Left forelimb (tissue), 1 donor: Measurements from ENCODE around the gene TUBB4B.
"Not testable (repeated sequence)": the region's sequence is repeated elsewhere in the genome, so short reads cannot be mapped to it uniquely, and the experiment has no call there.

ENCODE experiments used
- DNase-seq: peaks from one replicate; pipeline ENCODE4 v3.0.0-alpha.2; 2018; ENCODE audit warnings: low spot score

TUBB4B gene

DNA sequence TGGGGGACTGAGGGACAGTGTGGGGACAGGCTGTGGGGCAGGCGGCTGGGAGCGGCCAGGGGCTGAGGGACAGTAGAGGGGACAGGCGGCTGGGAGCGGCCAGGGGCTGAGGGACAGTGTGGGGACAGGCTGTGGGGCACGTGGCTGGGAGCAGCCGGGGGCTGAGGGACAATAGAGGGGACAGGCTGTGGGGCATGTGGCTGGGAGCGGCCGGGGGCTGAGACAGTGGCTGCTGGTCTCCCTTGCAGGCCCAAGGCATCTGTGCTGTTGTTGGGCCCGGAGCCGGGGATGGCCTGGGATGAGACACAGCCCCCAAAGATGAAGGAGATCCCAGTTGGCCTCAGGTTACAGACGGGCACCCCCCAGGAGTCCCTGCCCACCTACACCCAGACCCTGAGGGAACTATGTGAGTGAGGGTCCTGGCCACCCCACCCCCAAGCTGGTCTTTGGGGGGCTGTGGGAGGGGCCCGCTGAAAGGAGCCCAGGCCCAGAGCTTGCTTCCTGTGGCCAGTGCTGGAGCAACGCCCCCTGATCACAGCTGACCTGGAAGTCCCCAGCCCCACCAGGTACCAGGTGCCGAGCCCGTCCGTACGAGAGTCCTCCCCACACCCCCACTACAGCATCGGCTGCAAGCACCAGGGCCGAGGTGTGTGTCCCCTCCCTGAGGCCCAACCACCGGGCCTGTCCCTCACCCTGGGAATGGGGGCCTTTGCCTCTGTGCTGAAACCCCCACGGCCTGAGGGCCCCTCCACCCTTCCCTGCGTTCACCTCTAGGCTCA lies 10.6 kb downstream of the TUBB4B start:
- no peak for DNase-seq

DNA sequence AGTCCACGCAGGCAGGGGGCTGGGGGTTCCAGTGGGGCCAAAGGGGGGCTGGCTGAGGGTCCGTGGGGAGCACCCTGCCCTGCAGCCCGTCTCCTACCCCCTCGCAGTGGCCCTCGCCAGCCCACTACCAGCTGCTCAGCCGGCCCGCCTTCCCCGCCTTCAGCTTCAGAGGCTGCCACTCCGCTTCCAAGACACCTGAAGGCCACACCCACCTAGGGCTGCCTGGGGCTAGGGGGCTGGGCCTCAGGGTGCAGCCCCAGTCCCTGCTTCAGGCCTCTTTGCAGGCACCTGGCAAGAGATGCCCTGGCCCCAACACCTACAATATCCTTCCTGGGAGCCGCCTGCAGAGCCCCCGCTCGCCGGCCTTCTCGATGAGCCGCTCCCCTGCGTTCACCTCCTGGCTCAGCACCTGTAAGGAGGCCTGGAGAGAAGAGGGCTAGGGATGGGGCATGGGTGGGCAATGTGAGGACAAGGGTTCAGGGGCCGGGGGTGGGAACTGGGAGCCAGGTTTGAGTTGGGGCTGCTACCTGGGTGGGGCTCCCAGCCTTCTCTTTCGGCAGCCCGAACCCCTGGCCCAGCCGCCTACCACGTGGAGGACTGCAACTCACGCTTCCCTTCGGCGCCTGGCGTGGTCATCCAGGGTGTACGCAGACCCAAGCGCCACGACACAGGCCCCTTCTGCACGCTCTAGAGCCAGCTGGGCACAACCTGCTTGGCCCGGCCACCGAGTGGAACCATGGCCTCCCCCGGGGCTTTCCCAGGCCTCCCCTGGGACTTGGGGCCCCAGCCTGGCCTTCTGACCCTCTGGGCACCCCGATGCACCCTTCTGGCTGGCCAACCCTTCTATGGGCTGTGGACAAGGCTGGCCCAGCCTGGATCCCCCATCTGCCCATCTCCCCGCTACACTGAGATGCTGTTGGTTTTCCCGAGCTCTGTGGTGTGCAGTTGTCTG lies 11.7 kb downstream of the TUBB4B start:
- DNase-seq, result no peak

DNA sequence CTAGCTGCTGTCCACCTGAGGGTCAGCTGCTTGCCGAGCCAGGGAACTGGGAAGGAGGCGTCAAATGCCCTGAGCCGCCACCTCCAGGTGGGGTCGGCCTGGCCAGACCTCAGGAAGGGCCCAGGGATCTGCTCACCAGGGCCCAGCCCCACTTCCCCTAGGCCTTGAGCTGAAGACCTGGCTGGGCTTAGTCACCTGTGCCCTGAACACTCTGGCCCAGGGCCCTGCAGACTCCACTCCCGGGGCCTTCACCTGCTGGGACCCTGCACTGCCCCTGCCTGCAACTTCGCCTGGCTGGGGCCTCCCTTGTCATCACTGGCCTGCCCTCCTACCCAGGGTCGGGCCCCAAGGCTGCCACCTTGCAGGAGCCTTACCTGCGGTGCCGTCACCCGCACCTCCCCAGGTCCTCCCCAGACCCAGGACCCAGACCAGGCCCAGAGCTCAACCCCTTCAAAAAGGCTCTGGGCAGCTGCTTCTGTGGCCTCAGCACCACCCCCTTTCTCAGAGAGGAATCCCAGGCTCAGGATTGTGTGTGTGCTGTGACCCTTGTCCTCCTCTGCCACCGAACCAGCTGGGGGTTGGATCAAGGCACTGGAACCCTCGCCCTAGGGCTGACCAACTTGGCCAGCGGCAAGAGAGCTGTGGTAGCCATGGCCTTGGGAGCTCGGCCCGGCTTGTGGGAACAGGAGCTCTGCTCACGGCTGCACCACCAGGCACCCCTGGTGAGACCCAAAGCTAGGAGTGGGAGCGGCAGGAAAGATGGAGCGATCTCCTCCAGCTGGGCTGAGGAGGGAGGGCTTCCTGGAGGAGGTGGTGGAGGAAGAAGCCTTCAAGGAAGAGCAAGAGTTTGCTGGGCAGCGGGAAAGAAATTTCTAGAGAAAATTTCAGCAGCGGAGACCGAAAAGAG lies 12.9 kb downstream of the TUBB4B start:
- no peak for DNase-seq

DNA sequence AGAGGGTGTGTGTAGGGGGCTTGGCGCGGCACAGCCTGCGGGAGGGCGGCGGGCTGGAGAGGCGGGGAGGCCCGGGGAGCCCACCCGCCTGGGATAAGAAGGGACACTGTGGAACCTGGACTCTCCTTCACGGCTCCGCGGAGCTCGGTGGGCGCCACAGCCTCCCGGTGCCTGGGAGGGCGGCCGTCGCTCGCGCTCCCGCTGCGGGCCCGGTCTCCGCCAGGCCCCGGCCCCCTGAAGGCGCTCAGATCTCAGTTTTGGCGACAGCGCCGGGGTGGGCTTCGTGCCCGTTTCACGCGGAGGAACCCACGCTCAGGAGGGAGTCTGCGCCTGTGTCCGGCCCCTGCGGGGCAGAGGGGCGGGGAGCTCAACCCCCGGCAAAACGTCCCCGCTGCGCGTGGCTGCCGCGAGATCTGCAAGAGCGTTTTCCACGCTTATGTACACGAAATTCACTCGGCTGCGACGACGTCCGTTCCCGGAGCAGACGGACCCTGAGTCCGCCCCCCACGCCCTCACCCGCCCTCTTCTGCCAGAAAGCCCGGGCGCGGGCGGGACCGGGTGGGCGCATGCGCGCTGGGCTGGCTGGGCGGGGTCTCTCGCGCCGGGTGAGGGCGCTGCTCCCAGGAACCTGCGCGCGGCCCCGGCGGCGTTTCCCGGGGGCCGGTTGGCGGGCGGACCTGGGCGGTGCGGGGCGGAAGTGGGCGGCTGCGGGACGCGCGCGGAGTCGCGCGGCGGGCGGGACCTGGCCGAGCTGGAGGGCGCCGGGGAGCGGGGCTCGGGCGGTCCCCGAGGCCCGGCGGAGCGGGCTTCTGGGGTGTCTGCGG lies 13.7 kb downstream of the TUBB4B start, which contains the start of gene NELFB:
NELFB (plus strand) TSS at position 704 of the 824 bp plus-strand sequence.
- DNase-seq, result peak; percentile 98

DNA sequence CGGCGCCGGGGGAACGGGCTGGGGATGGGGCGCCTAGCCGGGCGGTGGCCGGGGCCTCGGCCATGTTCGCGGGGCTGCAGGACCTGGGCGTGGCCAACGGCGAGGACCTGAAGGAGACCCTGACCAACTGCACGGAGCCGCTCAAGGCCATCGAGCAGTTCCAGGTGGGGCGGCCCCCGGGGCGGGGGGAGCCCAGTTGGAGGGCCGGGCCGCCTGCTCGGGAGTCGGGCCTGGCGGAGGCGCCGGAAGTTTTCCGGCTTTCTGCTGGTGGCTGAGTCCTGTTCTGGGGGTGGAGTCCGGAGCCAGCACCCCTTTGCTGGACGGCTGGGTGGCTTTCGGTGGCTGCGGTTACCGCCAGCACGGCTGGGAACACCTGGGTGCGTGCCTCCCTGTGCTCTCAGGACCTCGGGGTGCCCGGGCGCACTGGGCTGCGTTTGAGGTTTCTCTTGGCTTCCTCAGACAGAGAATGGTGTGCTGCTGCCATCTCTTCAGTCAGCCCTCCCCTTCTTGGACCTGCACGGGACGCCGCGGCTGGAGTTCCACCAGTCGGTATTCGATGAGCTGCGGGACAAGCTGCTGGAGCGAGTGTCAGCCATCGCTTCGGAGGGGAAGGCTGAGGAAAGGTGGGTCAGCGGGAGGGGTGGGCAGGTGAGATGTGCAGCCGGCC lies 14.5 kb downstream of the TUBB4B start:
- no peak for DNase-seq

DNA sequence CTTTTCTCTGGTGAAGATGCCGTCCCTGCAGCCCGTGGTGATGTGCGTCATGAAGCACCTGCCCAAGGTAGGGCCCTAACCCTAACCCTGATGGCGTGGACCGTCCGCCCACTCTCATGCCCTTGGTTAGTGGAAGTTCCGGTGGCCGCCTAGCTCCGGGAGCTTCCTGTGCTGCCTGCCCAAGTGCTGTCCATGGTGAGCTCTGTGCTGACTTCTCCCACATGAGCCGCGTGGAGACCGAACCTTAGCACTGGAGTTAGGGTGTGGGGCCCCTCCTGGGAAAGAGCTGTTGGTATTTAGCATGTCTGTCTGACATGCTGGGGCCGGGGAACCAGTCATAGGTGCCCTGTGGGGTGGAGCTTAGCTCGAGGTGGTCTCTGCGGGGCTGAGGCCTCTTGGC lies 15.3 kb downstream of the TUBB4B start:
- DNase-seq, result no peak

DNA sequence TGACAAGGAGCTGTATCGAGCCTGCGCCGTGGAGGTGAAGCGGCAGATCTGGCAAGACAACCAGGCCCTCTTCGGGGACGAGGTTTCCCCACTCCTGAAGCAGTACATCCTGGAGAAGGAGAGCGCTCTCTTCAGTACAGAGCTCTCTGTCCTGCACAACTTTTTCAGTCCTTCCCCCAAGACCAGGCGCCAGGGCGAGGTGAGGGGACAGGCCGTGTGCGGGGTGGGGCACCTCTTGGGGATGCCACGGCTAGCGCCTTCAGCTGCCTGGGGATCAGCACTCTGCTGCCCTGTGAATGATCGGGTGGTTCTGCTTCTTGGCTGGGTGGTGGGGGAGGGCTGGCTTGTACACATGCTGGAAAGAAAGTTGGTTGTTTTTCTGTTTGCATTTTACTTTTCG lies 15.8 kb downstream of the TUBB4B start:
- no peak for DNase-seq

DNA sequence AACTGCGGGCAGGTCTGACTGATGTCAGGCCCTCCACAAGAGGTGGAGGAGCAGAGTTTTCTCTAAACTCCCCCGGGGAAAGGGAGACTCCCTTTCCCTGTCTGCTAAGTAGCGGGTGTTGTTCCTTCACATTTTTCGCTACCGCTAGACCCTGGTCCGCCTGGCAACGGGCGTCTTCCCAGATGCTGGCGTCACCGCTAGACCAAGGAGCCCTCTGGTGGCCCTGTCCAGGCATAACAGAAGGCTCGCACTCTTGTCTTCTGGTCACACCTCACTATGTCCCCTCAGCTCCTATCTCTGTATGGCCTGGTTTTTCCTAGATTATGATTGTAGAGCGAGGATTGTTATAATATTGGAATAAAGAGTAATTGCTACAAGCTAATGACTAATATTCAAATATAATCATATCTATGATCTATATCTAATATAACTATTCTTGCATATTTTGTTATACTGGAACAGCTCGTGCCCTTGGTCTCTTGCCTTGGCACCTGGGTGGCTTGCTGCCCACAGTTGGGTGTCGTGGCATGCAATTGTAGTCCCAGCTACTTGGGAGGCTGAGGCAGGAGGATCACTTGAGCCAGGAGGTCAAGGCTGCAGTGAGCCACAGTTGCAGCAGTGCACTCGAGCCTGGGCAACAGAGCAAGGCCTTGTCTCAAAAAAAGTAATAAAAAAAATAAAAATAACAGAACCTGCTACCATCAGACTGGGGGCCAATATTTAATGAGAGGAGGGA lies 21.3 kb downstream of the TUBB4B start:
- not testable (repeated sequence) for DNase-seq

DNA sequence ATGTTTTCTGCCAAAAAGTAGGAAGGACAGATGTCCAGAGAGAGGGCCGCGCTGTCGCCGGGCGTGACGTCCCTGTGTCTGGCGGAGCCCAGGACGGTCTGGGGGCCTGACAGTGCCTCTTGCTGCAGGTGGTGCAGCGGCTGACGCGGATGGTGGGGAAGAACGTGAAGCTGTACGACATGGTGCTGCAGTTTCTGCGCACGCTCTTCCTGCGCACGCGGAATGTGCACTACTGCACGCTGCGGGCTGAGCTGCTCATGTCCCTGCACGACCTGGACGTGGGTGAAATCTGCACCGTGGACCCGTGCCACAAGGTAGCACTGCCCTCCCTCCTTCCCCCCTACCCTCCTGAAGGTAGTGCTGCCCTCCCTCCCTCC lies 21.8 kb downstream of the TUBB4B start:
- DNase-seq, result no peak

DNA sequence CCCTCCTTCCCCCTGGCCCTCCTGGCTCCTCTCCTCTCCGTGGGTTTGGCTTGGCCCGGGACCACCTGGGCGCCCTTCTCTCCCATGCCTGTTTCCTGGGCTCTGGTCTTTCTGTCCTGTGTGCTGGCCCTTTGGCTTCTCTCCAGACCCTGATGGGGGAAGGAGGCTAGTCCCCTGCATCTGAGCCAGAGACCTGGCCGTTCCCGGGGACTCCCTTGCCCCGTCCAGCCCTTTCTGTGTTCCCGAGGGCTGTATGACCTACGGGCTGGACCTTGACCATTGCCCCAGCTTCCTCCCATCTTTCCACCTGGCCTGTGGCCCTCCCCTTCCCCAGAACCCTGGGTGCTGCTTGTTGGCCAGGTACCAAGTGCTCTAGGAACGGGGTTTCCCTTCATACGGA lies 22.4 kb downstream of the TUBB4B start:
- no peak for DNase-seq

DNA sequence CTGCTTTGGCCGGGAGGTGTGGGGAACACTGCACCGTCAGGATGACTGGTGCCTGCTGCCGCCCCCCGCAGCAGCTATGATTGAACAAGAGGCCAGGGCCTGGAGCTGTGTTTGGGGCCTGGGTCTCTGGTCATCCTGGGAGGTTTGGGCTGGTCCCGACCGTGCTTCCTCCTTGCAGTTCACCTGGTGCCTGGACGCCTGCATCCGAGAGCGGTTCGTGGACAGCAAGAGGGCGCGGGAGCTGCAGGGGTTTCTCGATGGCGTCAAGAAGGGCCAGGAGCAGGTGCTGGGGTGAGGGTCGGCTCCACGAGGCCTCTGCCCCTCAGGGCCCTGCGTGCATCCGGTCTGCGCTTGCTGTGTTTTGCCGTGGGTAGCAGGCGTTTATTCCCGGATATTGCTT lies 23.0 kb downstream of the TUBB4B start:
- DNase-seq, result no peak

DNA sequence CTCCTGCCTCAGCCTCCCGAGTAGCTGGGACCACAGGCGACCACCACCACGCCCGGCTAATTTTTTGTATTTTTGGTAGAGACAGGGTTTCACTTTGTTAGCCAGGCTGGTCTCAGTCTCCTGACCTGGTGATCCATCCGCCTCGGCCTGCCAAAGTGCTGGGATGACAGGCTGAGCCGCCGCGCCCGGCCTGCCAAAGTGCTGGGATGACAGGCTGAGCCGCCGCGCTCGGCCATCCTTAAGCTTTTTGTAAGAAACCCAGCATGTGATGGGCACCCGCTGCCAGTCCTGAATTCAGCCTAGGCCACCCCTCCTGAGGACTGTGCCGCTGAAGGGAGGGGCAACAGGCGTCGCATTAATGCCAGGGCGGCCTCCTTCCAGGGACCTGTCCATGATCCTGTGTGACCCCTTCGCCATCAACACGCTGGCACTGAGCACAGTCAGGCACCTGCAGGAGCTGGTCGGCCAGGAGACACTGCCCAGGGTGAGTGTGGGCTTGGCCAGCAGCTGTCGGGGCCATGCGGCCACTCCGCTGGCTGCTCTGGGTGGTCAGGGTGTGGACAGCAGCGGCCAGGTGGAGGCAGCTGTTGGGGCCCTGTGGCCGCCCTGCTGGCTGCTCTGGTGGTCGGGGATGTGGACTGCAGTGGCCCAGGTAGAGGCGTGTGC lies 24.5 kb downstream of the TUBB4B start:
- no peak for DNase-seq

DNA sequence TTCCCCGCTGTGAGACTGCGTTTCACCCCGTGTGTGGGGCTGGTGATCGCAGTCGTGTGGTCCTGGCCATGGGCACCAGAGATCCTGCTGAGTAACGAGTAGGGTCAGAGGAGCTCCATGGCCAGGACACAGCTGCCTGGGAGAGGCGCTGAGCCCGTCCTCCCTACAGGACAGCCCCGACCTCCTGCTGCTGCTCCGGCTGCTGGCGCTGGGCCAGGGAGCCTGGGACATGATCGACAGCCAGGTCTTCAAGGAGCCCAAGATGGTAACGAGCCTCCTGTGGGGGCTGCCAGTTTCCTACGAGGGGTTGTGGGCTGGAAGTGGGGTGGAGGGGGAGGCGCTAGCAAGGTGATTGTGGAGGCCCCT lies 25.1 kb downstream of the TUBB4B start:
- DNase-seq, result peak; percentile 63

DNA sequence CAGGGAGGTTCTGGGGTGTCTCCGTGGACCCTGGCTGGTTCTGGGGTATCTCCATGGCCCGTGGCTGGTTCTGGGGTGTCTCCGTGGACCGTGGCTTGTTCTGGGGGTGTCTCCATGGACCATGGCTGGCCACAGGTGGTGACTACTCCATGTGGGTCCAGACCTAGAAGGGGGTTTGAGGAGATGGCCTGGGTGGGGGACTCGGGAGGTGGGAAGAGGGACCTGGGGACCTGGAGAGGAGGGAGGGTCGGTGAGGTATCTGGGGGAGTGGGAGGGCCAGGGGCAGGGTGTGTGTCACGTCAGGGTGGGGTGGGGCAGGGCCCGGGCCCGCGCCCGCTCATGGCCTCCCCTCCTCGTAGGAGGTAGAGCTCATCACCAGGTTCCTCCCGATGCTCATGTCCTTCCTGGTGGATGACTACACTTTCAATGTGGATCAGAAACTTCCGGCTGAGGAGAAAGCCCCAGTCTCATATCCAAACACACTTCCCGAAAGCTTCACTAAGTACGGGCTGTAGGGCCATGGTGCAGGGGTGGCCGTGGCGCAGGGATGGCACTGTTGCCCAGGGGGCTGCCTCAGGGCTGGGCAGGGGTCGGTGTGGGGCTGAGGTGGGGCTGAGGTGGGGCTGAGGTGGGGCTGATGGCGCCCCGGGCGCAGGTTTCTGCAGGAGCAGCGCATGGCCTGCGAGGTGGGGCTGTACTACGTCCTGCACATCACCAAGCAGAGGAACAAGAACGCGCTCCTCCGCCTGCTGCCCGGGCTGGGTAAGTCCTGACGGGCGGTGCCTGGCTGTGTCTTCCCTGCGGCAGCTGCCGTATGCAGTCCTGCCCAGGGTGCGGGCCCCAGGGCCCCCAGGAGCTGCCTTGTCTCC lies 25.7 kb downstream of the TUBB4B start:
- DNase-seq, result peak; percentile 63

DNA sequence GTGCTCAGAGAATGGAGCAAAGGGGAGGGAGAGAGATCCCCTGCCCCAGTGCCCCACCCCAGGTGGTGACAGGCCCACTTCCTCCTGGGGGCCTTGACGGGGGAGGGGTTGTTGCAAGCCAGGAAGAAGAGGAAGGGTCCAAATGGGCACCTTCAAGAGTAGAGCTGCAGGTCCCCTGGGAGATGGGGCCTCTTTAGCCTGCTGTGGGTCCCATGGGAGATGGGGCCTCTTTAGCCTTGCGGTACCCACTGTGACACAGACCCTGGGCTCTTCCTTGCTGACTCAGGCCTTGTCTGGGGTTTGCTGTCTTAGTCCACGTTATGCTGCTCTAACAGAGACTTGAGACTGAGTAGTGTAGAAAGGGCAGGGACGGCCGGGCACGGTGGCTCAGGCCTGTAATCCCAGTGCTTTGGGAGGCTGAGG lies 26.9 kb downstream of the TUBB4B start:
- DNase-seq, result no peak

DNA sequence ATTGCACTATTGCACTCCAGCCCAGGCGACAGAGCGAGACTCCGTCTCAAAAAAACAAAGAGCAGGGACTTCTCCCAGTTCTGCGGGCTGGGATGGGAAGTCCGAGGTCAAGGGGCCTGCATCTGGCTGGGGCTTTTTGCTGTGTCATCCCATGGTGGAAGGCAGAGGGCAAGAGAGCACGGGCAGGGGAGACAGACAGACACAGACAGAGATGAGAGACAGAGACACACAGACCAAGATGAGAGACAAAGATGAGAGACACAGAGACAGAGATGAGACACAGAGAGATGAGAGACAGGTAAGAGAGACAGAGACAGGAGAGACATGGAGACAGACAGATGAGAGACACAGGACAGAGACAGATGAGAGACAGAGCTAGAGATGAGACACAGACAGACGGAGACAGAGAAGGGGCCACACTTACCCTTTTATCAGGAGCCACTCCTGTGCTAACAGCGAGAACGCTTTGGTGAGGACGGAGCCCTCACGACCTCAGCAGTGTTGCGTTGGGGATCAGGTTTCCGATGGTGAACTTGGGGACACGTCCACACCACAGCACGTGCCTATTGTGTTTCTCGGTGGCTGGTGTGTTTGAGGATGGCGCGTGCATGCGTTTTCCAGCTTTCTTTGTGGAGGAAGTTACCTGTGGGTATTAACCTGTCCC lies 27.6 kb downstream of the TUBB4B start:
- no peak for DNase-seq

DNA sequence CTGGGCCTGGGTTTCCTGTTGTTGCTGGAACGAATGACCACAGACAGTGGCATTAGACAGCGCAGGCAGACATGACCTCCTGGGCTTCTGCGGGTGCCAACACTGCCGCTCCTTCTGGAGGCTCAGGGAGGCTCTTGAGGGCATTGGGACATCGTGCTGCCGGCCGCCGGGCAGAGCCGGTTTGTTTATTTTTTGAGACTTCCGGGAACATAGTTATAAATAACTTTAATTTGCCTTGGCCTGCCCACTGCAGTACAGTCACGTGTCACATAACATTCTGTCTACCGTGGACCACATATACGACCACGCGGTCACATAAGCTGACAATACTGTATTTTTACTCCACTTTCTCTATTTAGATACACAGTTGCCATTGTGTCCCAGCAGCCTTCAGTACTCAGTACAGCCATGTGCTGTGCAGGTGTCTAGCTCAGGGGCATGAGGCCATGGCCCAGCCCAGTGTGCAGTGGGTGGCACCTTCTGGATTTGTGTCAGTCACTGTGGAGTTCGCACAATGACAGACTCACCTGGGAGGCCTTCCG lies 28.2 kb downstream of the TUBB4B start:
- no peak for DNase-seq
